Measurements from ENCODE around the gene C6orf47.

- TF ChIP-seq, protein P1, sequence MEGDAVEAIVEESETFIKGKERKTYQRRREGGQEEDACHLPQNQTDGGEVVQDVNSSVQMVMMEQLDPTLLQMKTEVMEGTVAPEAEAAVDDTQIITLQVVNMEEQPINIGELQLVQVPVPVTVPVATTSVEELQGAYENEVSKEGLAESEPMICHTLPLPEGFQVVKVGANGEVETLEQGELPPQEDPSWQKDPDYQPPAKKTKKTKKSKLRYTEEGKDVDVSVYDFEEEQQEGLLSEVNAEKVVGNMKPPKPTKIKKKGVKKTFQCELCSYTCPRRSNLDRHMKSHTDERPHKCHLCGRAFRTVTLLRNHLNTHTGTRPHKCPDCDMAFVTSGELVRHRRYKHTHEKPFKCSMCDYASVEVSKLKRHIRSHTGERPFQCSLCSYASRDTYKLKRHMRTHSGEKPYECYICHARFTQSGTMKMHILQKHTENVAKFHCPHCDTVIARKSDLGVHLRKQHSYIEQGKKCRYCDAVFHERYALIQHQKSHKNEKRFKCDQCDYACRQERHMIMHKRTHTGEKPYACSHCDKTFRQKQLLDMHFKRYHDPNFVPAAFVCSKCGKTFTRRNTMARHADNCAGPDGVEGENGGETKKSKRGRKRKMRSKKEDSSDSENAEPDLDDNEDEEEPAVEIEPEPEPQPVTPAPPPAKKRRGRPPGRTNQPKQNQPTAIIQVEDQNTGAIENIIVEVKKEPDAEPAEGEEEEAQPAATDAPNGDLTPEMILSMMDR (conservative IDR thresholded peaks at IDR 0.05 in 1 of 2, IDR thresholded peaks at IDR 0.05 in 1 of 2; ENCODE audit: extremely low read depth in 1 of 2, insufficient read depth in 1 of 2, low read depth in 1 of 2, low read length in 2 of 2), result no peak
- TF ChIP-seq EZH2 (IDR thresholded peaks at IDR 0.05; ENCODE audit: borderline replicate concordance, low read length), result no peak
Observed at GRCh38 chr6:31631209-31631608, 29.4 kb downstream of the C6orf47 start.
